Stomach (tissue), 4 donors: ENCODE measurements around the gene PAK2.

Experiments
- EP300 ChIP-seq: sonication (generic); formaldehyde crosslinking; IDR thresholded peaks from one replicate; pipeline ENCODE4 v1.6.1; 2017; ENCODE audit warnings: antibody characterized with exemption
- POLR2A ChIP-seq, 4 donors: fragments of 450-650 bp; IDR thresholded peaks; one replicate each; pipeline ENCODE4 v1.6.1; 2016; ENCODE audit warnings: antibody characterized with exemption in 4 of 4, control low read depth in 2 of 4, mild to moderate bottlenecking in 1 of 4, moderate library complexity in 1 of 4
- TF ChIP-seq, protein P1 (sequence below), 7 experiments: fragments of 450-650 bp in 4 of 7; fragments of 200-600 bp in 3 of 7; sonication (generic) in 3 of 7; IDR thresholded peaks; one replicate each; pipeline ENCODE4 v1.5.1; 2016 to 2019; ENCODE audit warnings: antibody characterized with exemption in 7 of 7, control low read depth in 2 of 7, mild to moderate bottlenecking in 1 of 7

GRCh38 chr3:196739671-196740480 lies at the start of gene PAK2:
- TF ChIP-seq, protein P1, sequence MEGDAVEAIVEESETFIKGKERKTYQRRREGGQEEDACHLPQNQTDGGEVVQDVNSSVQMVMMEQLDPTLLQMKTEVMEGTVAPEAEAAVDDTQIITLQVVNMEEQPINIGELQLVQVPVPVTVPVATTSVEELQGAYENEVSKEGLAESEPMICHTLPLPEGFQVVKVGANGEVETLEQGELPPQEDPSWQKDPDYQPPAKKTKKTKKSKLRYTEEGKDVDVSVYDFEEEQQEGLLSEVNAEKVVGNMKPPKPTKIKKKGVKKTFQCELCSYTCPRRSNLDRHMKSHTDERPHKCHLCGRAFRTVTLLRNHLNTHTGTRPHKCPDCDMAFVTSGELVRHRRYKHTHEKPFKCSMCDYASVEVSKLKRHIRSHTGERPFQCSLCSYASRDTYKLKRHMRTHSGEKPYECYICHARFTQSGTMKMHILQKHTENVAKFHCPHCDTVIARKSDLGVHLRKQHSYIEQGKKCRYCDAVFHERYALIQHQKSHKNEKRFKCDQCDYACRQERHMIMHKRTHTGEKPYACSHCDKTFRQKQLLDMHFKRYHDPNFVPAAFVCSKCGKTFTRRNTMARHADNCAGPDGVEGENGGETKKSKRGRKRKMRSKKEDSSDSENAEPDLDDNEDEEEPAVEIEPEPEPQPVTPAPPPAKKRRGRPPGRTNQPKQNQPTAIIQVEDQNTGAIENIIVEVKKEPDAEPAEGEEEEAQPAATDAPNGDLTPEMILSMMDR (IDR thresholded peaks at IDR 0.05), result peak in 2 of 7 experiments; percentile 7 to 31
- no peak for TF ChIP-seq EP300
- TF ChIP-seq POLR2A (IDR thresholded peaks at IDR 0.05), result no peak
